ENCODE measurements around the gene JMJD7.

JMJD7 gene

GRCh38 chr15:41868321-41868720, 40.4 kb downstream of the JMJD7 start:
- no peak for DNase-seq

- no peak for DNase-seq
Measured at GRCh38 chr15:41869770-41870688, 42.1 kb downstream of the JMJD7 start.

- peak; percentile 84 for DNase-seq
Measured at GRCh38 chr15:41870689-41871081, 42.8 kb downstream of the JMJD7 start.

GRCh38 chr15:41871175-41871905, 43.4 kb downstream of the JMJD7 start:
- DNase-seq = no peak

- no peak for DNase-seq
Measured at GRCh38 chr15:41872166-41872747, 44.4 kb downstream of the JMJD7 start.

- no peak for DNase-seq
Measured at GRCh38 chr15:41873711-41874110, 45.8 kb downstream of the JMJD7 start.

GRCh38 chr15:41874736-41875135, 46.8 kb downstream of the JMJD7 start:
- DNase-seq = no peak

GRCh38 chr15:41876007-41876406, 48.1 kb downstream of the JMJD7 start:
- no peak for DNase-seq

GRCh38 chr15:41876689-41877088, 48.8 kb downstream of the JMJD7 start:
- DNase-seq = no peak

- DNase-seq = no peak
Measured at GRCh38 chr15:41877631-41878354, 49.9 kb downstream of the JMJD7 start.

GRCh38 chr15:41878355-41878699, 50.4 kb downstream of the JMJD7 start:
- no peak for DNase-seq

GRCh38 chr15:41879321-41879845, 51.5 kb downstream of the JMJD7 start:
- no peak for DNase-seq

- no peak for DNase-seq
Measured at GRCh38 chr15:41880156-41880877, 52.4 kb downstream of the JMJD7 start.

GRCh38 chr15:41881086-41881485, 53.2 kb downstream of the JMJD7 start:
- DNase-seq = no peak

- no peak for DNase-seq
Measured at GRCh38 chr15:41881550-41881919, 53.6 kb downstream of the JMJD7 start.

- no peak for DNase-seq
Measured at GRCh38 chr15:41881920-41882688, 54.2 kb downstream of the JMJD7 start.

GRCh38 chr15:41882689-41883483, 55.0 kb downstream of the JMJD7 start:
- DNase-seq = no peak

GRCh38 chr15:41883484-41883825, 55.6 kb downstream of the JMJD7 start:
- no peak for DNase-seq

GRCh38 chr15:41884458-41884857, 56.6 kb downstream of the JMJD7 start:
- no peak for DNase-seq

- no peak for DNase-seq
Measured at GRCh38 chr15:41885321-41885720, 57.4 kb downstream of the JMJD7 start.

- DNase-seq = no peak
Measured at GRCh38 chr15:41885841-41886240, 57.9 kb downstream of the JMJD7 start.
